PC-3 (cell line): ENCODE data around the gene DLK1. TPM values are rescaled to one million over a fixed set of nuclear protein-coding genes. Genes with fewer than 3 reads are reported as not detected.

ENCODE experiments used
- ATAC-seq: fragments of 200-7000 bp; cut with Tn5 transposase; 2 replicates; pipeline ENCODE4 v1.9.1; 2020; ENCODE audit warnings: mild to moderate bottlenecking, moderate library complexity
- BruUV-seq: library from RNA; stranded (reverse); fragments of 400-500 nt; replicated peaks from 2 replicates; lab custom pipeline; 2021; lab: Mats Ljungman, UMichigan
- CTCF ChIA-PET: fragments of 300-600 bp; sonication (Branson Sonifier 250); formaldehyde crosslinking; loops from one replicate; lab custom pipeline; 2022; ENCODE audit warnings: antibody characterized with exemption; lab: Charles Lee
- POLR2A ChIA-PET: fragments of 300-600 bp; sonication (Branson Sonifier 250); formaldehyde crosslinking; loops from one replicate; lab custom pipeline; 2022; ENCODE audit warnings: antibody characterized with exemption; ENCODE audit not compliant: unreplicated experiment; lab: Charles Lee
- DNase-seq: peaks from one replicate; pipeline ENCODE4 v3.0.0-alpha.2; 2015
- H2AFZ ChIP-seq: fragments of 300-600 bp; sonication (generic); 2 replicates; pipeline ENCODE4 v1.6.0; 2016; ENCODE audit warnings: antibody characterized with exemption, low read length
- H3F3A ChIP-seq: fragments of 300-600 bp; sonication (generic); one replicate; pipeline ENCODE4 v1.6.0; 2017; ENCODE audit warnings: antibody characterized with exemption, low read length, control low read depth, mild to moderate bottlenecking; ENCODE audit not compliant: unreplicated experiment
- H3K27ac ChIP-seq: fragments of 300-600 bp; sonication (generic); 2 replicates; pipeline ENCODE4 v1.5.1; 2016; ENCODE audit warnings: mild to moderate bottlenecking, low read length
- H3K27me3 ChIP-seq: fragments of 300-600 bp; sonication (generic); 2 replicates; pipeline ENCODE4 v1.6.1; 2016; ENCODE audit warnings: low read length, mixed read lengths
- H3K36me3 ChIP-seq: fragments of 300-600 bp; sonication (generic); 2 replicates; pipeline ENCODE4 v1.6.1; 2016; ENCODE audit warnings: low read depth, mixed run types, low read length, mixed read lengths
- H3K4me1 ChIP-seq: fragments of 300-600 bp; sonication (generic); 2 replicates; pipeline ENCODE4 v1.5.1; 2016; ENCODE audit warnings: low read length; ENCODE audit not compliant: insufficient read depth
- H3K4me2 ChIP-seq: fragments of 300-600 bp; sonication (generic); 2 replicates; pipeline ENCODE4 v1.6.0; 2016; ENCODE audit warnings: low read length
- H3K4me3 ChIP-seq: fragments of 300-600 bp; sonication (generic); 2 replicates; pipeline ENCODE4 v1.5.1; 2016; ENCODE audit warnings: mild to moderate bottlenecking, low read length, mixed read lengths
- H3K79me2 ChIP-seq: fragments of 300-600 bp; sonication (generic); 2 replicates; pipeline ENCODE4 v1.6.1; 2017; ENCODE audit warnings: low read length, mixed read lengths
- H3K9ac ChIP-seq: fragments of 300-600 bp; sonication (generic); 2 replicates; pipeline ENCODE4 v1.6.0; 2016; ENCODE audit warnings: mild to moderate bottlenecking, low read length
- H3K9me2 ChIP-seq: fragments of 300-600 bp; sonication (generic); replicated peaks from 2 replicates; pipeline ENCODE4 v1.6.1; 2016; ENCODE audit warnings: mixed run types, low read length, mixed read lengths
- H3K9me3 ChIP-seq: fragments of 300-600 bp; sonication (generic); 2 replicates; pipeline ENCODE4 v1.6.1; 2016; ENCODE audit warnings: low read length, mixed read lengths
- H4K20me1 ChIP-seq: fragments of 300-600 bp; sonication (generic); 2 replicates; pipeline ENCODE4 v1.6.1; 2016; ENCODE audit warnings: low read length, mixed read lengths
- CTCF ChIP-seq: fragments of 300-600 bp; sonication (generic); conservative IDR thresholded peaks from 2 replicates; pipeline ENCODE4 v1.5.1; 2017; ENCODE audit warnings: antibody characterized with exemption, low read depth, mild to moderate bottlenecking, low read length
- EZH2 ChIP-seq: fragments of 300-600 bp; sonication (generic); IDR thresholded peaks from one replicate; pipeline ENCODE4 v1.6.1; 2017; ENCODE audit warnings: antibody characterized with exemption, mild to moderate bottlenecking, low read length; ENCODE audit not compliant: unreplicated experiment
- EZH2phosphoT487 ChIP-seq: fragments of 300-600 bp; sonication (generic); IDR thresholded peaks from 2 replicates; pipeline ENCODE4 v1.6.1; 2018; ENCODE audit warnings: mild to moderate bottlenecking, antibody characterized with exemption, low read length, borderline replicate concordance
- intact Hi-C: fragments of 100-400 bp; cut with micrococcal nuclease; formaldehyde crosslinking; loops from 2 replicates; pipeline ENCODE4 v1.9.0; 2023
- total RNA-seq: library from RNA; depleted of rRNA; stranded (reverse); fragments of >200 nt; gene quantifications from 2 replicates; pipeline ENCODE4 v1.2.3, GENCODE V29; 2014

The DLK1 gene
- total RNA-seq, 1 experiment from 2014 or later, result not detected

GRCh38 chr14:100706200-100706599, 20.5 kb upstream of the DLK1 start:
- intact Hi-C loops, result no loop called here
- Histone ChIP-seq H3K4me3 (no peak overlapping the region), H4K20me1 (no peaks in the 10 kb centered on the region), H2AFZ (no peak overlapping the region), H3K9me2 (no peaks in the 10 kb centered on the region), H3K9me3 (no peaks in the 10 kb centered on the region), H3F3A (no peaks in the 10 kb centered on the region), H3K27me3 (no peaks in the 10 kb centered on the region), H3K36me3 (no peaks in the 10 kb centered on the region), H3K4me2 (no peak overlapping the region), H3K27ac (no peak overlapping the region), H3K79me2 (no peaks in the 10 kb centered on the region), H3K4me1 (peaks cover 16% of the 10 kb centered on the region), H3K9ac (no peak overlapping the region)
- ATAC-seq (no peak), DNase-seq (no peak)
- ChIA-PET CTCF (no interaction called here), POLR2A (no interaction called here)
- no TSS peak for BruUV-seq
- TF ChIP-seq CTCF, result no peak
- TF ChIP-seq EZH2phosphoT487, result no peak
- TF ChIP-seq EZH2, result no peak

- ChIA-PET CTCF (no interaction called here), POLR2A (no interaction called here)
- no peaks in the 10 kb centered on the region for H3K9me3 ChIP-seq
- H3K36me3 ChIP-seq, result no peaks in the 10 kb centered on the region
- H2AFZ ChIP-seq, result no peak overlapping the region
- no peaks in the 10 kb centered on the region for H3K79me2 ChIP-seq
- peaks cover 16% of the 10 kb centered on the region for H3K4me1 ChIP-seq
- no peak overlapping the region for H3K4me2 ChIP-seq
- TF ChIP-seq CTCF (no peak), EZH2 (no peak), EZH2phosphoT487 (no peak)
- BruUV-seq, result no TSS peak
- no peaks in the 10 kb centered on the region for H3K9me2 ChIP-seq
- no peak overlapping the region for H3K9ac ChIP-seq
- intact Hi-C loops, result no loop called here
- no peak for ATAC-seq
- no peaks in the 10 kb centered on the region for H3F3A ChIP-seq
- H3K4me3 ChIP-seq, result no peak overlapping the region
- no peak for DNase-seq
- no peak overlapping the region for H3K27ac ChIP-seq
- H3K27me3 ChIP-seq, result no peaks in the 10 kb centered on the region
- no peaks in the 10 kb centered on the region for H4K20me1 ChIP-seq
Observed at GRCh38 chr14:100706860-100707259, 19.8 kb upstream of the DLK1 start.

GRCh38 chr14:100708425-100709288, 18.0 kb upstream of the DLK1 start:
- peak overlapping the region; percentile 57 for H3K4me2 ChIP-seq
- CTCF ChIA-PET, result interaction anchor here (0.6 kb wide), 2 partner anchors 19 to 36 kb away, joined by 3 to 5 read pairs; no protein-coding TSS in a partner anchor

More at GRCh38 chr14:100708425-100709288, 18.0 kb upstream of the DLK1 start:
- H3K79me2 ChIP-seq, result no peaks in the 10 kb centered on the region
- H3K4me3 ChIP-seq, result peak overlapping the region; percentile 0; the same call in 1 of the 2 replicates
- no peaks in the 10 kb centered on the region for H3K36me3 ChIP-seq
- peak; percentile 84 for DNase-seq
- TF ChIP-seq EZH2phosphoT487, result no peak
- TF ChIP-seq CTCF, result peak; percentile 74
- H3K9ac ChIP-seq, result no peak overlapping the region
- no TSS peak for BruUV-seq
- POLR2A ChIA-PET, result no interaction called here
- peak overlapping the region; percentile 74 for H2AFZ ChIP-seq
- no peaks in the 10 kb centered on the region for H4K20me1 ChIP-seq
- H3K27ac ChIP-seq, result no peak overlapping the region
- no peaks in the 10 kb centered on the region for H3K9me2 ChIP-seq
- peak; percentile 79 for ATAC-seq
- H3K9me3 ChIP-seq, result no peaks in the 10 kb centered on the region
- no peaks in the 10 kb centered on the region for H3F3A ChIP-seq
- intact Hi-C loops, result no loop called here
- H3K27me3 ChIP-seq, result no peaks in the 10 kb centered on the region
- H3K4me1 ChIP-seq, result peaks cover 23% of the 10 kb centered on the region
